Iris pigment epithelial cell (primary cell): ENCODE results near the gene AP5B1.
A peak's percentile ranks its signal among the peaks of the same experiment; 100 is the strongest.
"Not testable (repeated sequence)": the region's sequence is repeated elsewhere in the genome, so short reads cannot be mapped to it uniquely, and the experiment has no call there.

ENCODE experiments used
- DNase-seq: peaks from one replicate; pipeline ENCODE4 v3.0.0-alpha.2; 2011; ENCODE audit warnings: low read depth

AP5B1 gene

DNA sequence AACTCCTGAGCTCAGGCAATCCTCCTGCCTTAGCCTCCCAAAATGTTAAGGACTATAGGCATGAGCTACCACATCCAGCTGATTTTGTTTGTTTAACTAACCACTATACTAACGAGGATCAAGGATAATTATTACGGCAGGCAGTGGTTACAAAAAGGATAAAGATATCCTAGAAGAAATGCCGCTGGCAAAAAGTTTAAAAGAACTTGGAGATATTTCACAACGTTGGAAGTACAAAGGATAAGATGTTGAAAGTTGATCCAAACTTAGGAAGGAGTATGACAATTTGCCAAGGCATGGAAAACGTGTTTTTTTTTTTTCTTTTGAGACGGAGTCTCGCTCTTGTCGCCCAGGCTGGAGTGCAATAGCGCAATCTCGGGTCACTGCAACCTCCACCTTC is 13.4 kb downstream of the AP5B1 start:
- DNase-seq, result no peak

DNA sequence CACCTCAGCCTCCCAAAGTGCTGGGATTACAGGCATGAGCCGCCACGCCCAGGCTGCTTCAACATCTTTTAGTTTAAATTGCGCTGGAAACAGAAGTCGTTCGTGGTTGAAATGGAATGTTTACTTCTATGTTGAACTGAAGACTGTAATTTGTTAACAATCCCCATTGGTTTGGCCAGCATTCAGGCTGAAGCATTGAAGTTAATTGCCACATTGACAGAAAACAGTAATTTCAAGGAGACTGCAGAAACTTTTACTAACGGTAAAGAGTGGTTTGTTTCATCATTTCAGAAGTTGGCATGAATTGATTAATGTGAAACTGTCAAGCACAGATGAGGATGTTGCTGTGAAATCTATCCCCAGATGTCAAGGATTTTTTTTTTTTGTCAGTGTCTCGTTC is 14.2 kb downstream of the AP5B1 start:
- peak; percentile 65 for DNase-seq

- no peak for DNase-seq
Observed at GRCh38 chr11:65764434-65764833, 16.3 kb downstream of the AP5B1 start.

DNA sequence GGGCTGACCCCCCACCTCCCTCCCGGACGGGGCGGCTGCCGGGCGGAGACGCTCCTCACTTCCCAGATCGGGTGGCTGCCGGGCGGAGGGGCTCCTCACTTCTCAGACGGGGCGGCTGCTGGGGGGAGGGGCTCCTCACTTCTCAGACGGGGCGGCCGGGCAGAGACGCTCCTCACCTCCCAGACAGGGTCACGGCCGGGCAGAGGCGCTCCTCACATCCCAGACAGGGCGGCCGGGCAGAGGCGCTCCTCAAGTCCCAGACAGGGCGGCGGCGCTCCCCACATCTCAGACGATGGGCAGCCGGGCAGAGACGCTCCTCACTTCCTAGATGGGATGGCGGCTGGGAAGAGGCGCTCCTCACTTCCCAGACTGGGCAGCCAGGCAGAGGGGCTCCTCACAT is 18.0 kb downstream of the AP5B1 start:
- DNase-seq, result not testable (repeated sequence)

GRCh38 chr11:65762169-65762568 is 18.6 kb downstream of the AP5B1 start:
- not testable (repeated sequence) for DNase-seq

GRCh38 chr11:65745049-65745448 is 35.7 kb downstream of the AP5B1 start:
- no peak for DNase-seq

- no peak for DNase-seq
Observed at GRCh38 chr11:65744699-65745042, 36.1 kb downstream of the AP5B1 start.

DNA sequence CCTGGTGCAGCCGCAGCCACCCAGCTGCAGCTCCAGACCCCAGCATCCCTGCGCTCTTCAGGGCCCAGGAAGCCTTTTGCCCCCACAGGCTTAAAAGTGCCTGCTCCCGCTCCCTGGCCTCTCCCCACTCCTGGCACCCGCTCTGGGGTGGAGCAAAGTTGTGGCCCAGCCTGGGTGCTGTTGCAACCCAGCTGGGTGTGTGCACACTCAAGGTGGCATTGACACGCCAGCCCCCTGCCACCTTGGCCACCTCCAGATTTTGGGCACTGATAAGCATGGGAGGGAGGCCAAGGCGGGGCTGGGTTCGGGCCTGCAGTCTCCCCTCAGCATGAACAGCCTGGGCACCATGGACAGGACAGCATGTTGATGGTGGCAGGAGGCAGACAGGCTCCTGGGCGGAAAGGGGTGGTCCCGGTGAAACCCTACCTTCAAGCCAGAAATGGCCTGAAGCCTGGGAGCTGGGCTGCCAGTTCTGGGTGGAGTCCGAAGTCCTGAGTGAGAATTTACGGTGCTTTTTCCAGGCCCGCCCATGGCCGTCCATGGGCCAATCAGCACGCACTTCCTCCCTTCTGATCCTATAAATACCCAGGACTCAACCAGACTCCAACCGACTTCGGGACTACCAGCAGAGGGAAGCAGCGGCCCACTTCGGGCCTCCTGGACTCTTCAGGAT is 36.6 kb downstream of the AP5B1 start:
- DNase-seq, result peak; percentile 22

DNA sequence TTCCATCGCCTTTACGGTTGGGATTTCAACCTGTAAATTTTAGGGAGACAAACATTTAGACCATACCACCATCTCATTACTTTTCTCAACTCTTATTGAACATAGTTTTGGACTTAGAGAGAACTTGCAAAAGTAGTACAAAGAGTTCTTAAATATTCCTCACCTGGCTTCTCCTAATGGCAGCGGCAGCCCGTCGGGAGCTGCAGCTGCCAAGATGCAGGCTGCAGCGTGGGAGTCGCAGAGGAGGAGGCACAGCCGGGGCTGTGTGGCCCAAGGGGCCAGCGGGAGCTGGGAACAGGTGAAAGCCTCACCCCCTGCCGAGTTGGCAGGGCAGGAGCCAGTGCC is 37.1 kb downstream of the AP5B1 start:
- no peak for DNase-seq

DNA sequence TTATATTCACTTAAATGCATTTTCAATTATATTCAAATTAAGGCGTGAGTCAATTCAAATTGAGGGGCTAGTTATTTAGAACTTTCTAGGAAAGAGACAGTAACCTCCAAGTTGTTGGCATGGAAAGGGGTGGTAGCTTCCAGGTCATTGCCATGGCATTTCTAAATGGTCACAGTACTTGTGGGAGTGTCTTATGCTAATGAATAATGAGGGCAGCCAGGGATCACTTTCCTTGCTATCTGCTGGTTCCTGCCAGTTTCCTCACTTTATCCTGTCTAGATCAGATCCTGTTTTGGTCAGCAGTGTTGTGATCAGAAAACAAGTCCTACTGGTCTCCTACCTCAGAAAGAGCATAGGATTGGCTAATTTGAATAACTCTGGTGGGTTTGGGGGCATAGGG is 38.4 kb downstream of the AP5B1 start:
- DNase-seq, result no peak

DNA sequence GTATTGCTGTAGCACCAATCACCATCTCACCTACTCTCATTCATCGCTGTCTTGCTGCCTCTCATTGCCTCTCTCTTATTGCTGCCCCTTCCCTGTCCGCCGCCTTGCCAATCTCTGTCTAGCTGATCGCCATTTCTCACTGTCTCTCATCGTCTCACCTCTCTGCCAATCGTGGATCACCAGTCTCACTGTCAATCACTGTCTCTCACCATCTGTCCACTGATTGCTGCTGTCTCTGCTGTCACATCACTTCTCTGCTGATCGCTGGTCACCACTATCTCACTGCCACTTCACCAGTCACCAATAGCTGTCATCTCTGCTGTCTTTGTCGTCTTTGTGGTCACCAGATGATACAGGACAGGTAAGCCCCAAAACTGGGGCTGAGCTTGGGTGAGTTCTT is 39.6 kb downstream of the AP5B1 start:
- DNase-seq, result no peak

- DNase-seq, result no peak
Observed at GRCh38 chr11:65739022-65739421, 41.8 kb downstream of the AP5B1 start.

DNA sequence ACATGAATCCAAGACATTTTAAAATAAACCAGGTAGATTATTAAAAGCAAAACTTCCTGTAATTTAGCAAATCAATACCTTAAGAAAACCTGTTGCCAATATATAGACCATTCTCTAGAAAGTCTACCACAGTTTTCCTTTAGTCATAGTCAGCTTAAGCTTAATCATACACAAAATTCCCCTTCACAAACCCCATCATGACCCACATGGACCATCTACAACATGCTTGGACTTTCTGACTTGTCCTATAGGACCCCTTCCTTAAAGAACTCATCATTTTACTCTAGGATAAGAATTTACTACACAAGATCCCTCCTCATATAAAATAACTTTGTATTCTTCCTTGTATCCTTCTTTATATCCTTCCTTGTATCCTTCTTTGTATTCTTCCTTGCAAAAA is 44.0 kb downstream of the AP5B1 start:
- DNase-seq, result no peak

- DNase-seq, result not testable (repeated sequence)
Observed at GRCh38 chr11:65735111-65735510, 45.7 kb downstream of the AP5B1 start.

DNA sequence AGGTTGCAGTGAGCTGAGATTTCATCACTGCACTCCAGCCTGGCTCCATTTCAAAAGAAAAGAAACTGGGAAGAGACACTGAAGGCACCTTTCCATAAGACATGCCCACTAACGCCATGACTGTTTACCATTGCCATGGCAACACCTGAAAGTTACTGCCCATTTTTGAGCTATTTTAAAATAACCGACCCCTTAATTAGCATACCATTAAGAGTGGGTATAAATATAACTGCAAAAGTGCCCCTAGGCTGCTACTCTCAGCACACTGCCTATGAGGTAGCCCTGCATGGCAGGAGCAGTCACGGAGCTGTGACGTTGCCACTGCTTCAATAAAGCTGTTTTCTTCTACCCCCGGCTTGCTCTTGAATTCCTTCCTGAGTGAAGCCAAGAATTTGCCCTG is 50.3 kb downstream of the AP5B1 start:
- DNase-seq, result no peak

DNA sequence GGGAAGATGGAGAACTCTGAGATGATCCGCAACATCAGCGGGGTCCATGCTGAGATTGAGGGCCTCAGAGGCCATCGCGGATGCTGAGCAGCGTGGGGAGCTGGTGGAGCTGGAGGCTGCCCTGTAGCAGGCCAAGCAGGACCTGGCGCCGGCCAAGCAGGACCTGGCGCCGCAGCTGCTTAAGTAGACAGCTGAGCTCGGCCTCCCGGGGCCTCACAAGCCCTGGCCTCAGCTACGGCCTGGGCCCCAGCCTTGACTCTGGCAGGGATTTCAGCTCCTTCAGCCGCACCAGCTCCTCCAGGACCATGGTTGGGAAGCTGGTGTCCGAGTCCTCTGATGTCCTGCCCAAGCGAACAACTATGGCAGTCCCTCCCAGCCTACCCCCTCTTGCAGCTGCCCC is 52.9 kb downstream of the AP5B1 start:
- DNase-seq, result no peak

- no peak for DNase-seq
Observed at GRCh38 chr11:65726660-65727059, 54.1 kb downstream of the AP5B1 start.
